ENCODE results near the gene MXD4. TPM values are rescaled to one million over a fixed set of nuclear protein-coding genes. Genes with fewer than 3 reads are reported as not detected.

MXD4 gene
- total RNA-seq (100 to 1,000 TPM in 4 of 9 donors, 10 to 100 TPM in 5; 24.2 to 133 (median 96.6) TPM), polyA plus RNA-seq (100 to 1,000 TPM in 1 of 3 donors, 10 to 100 TPM in 2; 13.9 to 245 (median 61.6) TPM)
- long read RNA-seq, donor 1, full-length matches to known transcripts: 14 of 14 reads
- long read RNA-seq, donor 1, partial matches to known transcripts: 0 of 14 reads
- long read RNA-seq, donor 1, other reads (novel, unspliced or antisense): 0 of 14 reads
- long read RNA-seq, donor 2, full-length matches to known transcripts: 10 of 10 reads
- long read RNA-seq, donor 2, partial matches to known transcripts: 0 of 10 reads
- long read RNA-seq, donor 2, other reads (novel, unspliced or antisense): 0 of 10 reads
- long read RNA-seq, donor 3, full-length matches to known transcripts: 9 of 9 reads
- long read RNA-seq, donor 3, partial matches to known transcripts: 0 of 9 reads
- long read RNA-seq, donor 3, other reads (novel, unspliced or antisense): 0 of 9 reads
- long read RNA-seq, donor 4, full-length matches to known transcripts: 1 of 33 reads
- long read RNA-seq, donor 4, partial matches to known transcripts: 1 of 33 reads
- long read RNA-seq, donor 4, other reads (novel, unspliced or antisense): 31 of 33 reads
- long read RNA-seq, donor 5, full-length matches to known transcripts: 333 of 519 reads
- long read RNA-seq, donor 5, partial matches to known transcripts: 17 of 519 reads
- long read RNA-seq, donor 5, other reads (novel, unspliced or antisense): 169 of 519 reads
- long read RNA-seq, donor 6, full-length matches to known transcripts: 3 of 49 reads
- long read RNA-seq, donor 6, partial matches to known transcripts: 4 of 49 reads
- long read RNA-seq, donor 6, other reads (novel, unspliced or antisense): 42 of 49 reads
- long read RNA-seq, donor 7, full-length matches to known transcripts: 13 of 13 reads
- long read RNA-seq, donor 7, partial matches to known transcripts: 0 of 13 reads
- long read RNA-seq, donor 7, other reads (novel, unspliced or antisense): 0 of 13 reads
- long read RNA-seq, donor 8, full-length matches to known transcripts: 37 of 37 reads
- long read RNA-seq, donor 8, partial matches to known transcripts: 0 of 37 reads
- long read RNA-seq, donor 8, other reads (novel, unspliced or antisense): 0 of 37 reads
- long read RNA-seq, donor 9, full-length matches to known transcripts: 11 of 11 reads
- long read RNA-seq, donor 9, partial matches to known transcripts: 0 of 11 reads
- long read RNA-seq, donor 9, other reads (novel, unspliced or antisense): 0 of 11 reads
- long read RNA-seq, donor 10, full-length matches to known transcripts: 18 of 18 reads
- long read RNA-seq, donor 10, partial matches to known transcripts: 0 of 18 reads
- long read RNA-seq, donor 10, other reads (novel, unspliced or antisense): 0 of 18 reads

- peaks cover 0 to 9% of the 10 kb centered on the region in 2 donors for H3K36me3 ChIP-seq (replicated peaks in 1 of 2)
- H3K9me3 ChIP-seq (replicated peaks in 1 of 3): no peaks in the 10 kb centered on the region
- H3K27me3 ChIP-seq: no peaks in the 10 kb centered on the region
- H3K27ac ChIP-seq: peak within 1 kb of the TSS; percentile 43 to 98 (median 97)
- H3K4me1 ChIP-seq (replicated peaks in 1 of 2): peaks cover 60 to 71% of the 10 kb centered on the region in 2 donors
- 0 to 1% (median 0%) methylated on average over 1 to 46 of the region's 46 CpGs; no CpG with 5 or more reads in 1 of the 4 donors for WGBS, 4 donors
- H3K4me3 ChIP-seq: peak within 1 kb of the TSS; percentile 35 to 99 (median 64)
- intact Hi-C loops (cut with DNase I): no loop called here
- DNase-seq: no peak
- TF ChIP-seq CTCF (IDR thresholded peaks at IDR 0.05) (no peak), POLR2A (IDR thresholded peaks at IDR 0.05) (peak in 1 of 2 donors; percentile 87)
These were observed at the start of gene MXD4 for GRCh38 chr4:2261853-2262144. Gene MXD4, minus strand, starts transcription at chr4:2262109. Its CDS starts 129 bp downstream, at chr4:2261980.

GRCh38 chr4:2306773-2307410, 45.0 kb upstream of the MXD4 start:
- intact Hi-C loops (cut with DNase I): no loop called here

GRCh38 chr4:2305766-2306501, 44.0 kb upstream of the MXD4 start:
- no peak overlapping the region for H3K27ac ChIP-seq
- no peaks in the 10 kb centered on the region for H3K9me3 ChIP-seq (replicated peaks in 1 of 3)
- intact Hi-C loops (cut with DNase I): no loop called here
- no peaks in the 10 kb centered on the region for H3K4me1 ChIP-seq (replicated peaks in 1 of 2)
- no peaks in the 10 kb centered on the region for H3K36me3 ChIP-seq (replicated peaks in 1 of 2)
- peak in 1 of 7 donors; percentile 41 for DNase-seq
- H3K27me3 ChIP-seq: no peaks in the 10 kb centered on the region
- no peak overlapping the region for H3K4me3 ChIP-seq
- 79 to 90% (median 84%) methylated on average over 9 to 11 of the region's 11 CpGs for WGBS, 4 donors
- no peak for TF ChIP-seq CTCF (IDR thresholded peaks at IDR 0.05)
- TF ChIP-seq POLR2A (IDR thresholded peaks at IDR 0.05): no peak

More at GRCh38 chr4:2306773-2307410, 45.0 kb upstream of the MXD4 start:
- TF ChIP-seq POLR2A (IDR thresholded peaks at IDR 0.05) (no peak), CTCF (IDR thresholded peaks at IDR 0.05) (no peak)
- Histone ChIP-seq H3K36me3 (replicated peaks in 1 of 2) (no peaks in the 10 kb centered on the region), H3K27me3 (no peaks in the 10 kb centered on the region), H3K4me1 (replicated peaks in 1 of 2) (no peaks in the 10 kb centered on the region), H3K27ac (no peak overlapping the region), H3K9me3 (replicated peaks in 1 of 3) (no peaks in the 10 kb centered on the region), H3K4me3 (no peak overlapping the region)
- WGBS, 4 donors: 84 to 91% (median 90%) methylated on average over 10 of the region's 10 CpGs
- peak in 1 of 7 donors; percentile 28 for DNase-seq

Data from adrenal gland (tissue), 19 donors.